GM19043 (cell line): ENCODE results near the gene LUZP4.
"Not testable (repeated sequence)": the region's sequence is repeated elsewhere in the genome, so short reads cannot be mapped to it uniquely, and the experiment has no call there.

Experiments used
- ATAC-seq: cut with Tn5 transposase; IDR thresholded peaks from one replicate; pipeline ENCODE4 v1.9.1; 2021; ENCODE audit warnings: low read depth; ENCODE audit not compliant: unreplicated experiment

Gene LUZP4

GRCh38 chrX:115333446-115333845, 43.9 kb downstream of the LUZP4 start:
- ATAC-seq = no peak

- ATAC-seq = no peak
Observed at GRCh38 chrX:115337491-115338144, 48.1 kb downstream of the LUZP4 start.

- no peak for ATAC-seq
Observed at GRCh38 chrX:115339441-115340025, 50.0 kb downstream of the LUZP4 start.

- no peak for ATAC-seq
Observed at GRCh38 chrX:115341421-115341820, 51.9 kb downstream of the LUZP4 start.

- ATAC-seq = no peak
Observed at GRCh38 chrX:115344885-115345614, 55.5 kb downstream of the LUZP4 start.

- no peak for ATAC-seq
Observed at GRCh38 chrX:115345615-115346014, 56.1 kb downstream of the LUZP4 start.

GRCh38 chrX:115346738-115347137, 57.2 kb downstream of the LUZP4 start:
- not testable (repeated sequence) for ATAC-seq

- no peak for ATAC-seq
Observed at GRCh38 chrX:115348446-115349225, 59.1 kb downstream of the LUZP4 start.

- no peak for ATAC-seq
Observed at GRCh38 chrX:115350711-115351381, 61.3 kb downstream of the LUZP4 start.

GRCh38 chrX:115356369-115356768, 66.9 kb downstream of the LUZP4 start:
- ATAC-seq = no peak
